HG03439 (cell line): ENCODE results near the gene PSMD13.
"Not testable (repeated sequence)": the region's sequence is repeated elsewhere in the genome, so short reads cannot be mapped to it uniquely, and the experiment has no call there.

Experiments used
- ATAC-seq: cut with Tn5 transposase; IDR thresholded peaks from one replicate; pipeline ENCODE4 v1.9.1; 2021; ENCODE audit warnings: mild to moderate bottlenecking, moderate library complexity; ENCODE audit not compliant: unreplicated experiment

Gene PSMD13

DNA sequence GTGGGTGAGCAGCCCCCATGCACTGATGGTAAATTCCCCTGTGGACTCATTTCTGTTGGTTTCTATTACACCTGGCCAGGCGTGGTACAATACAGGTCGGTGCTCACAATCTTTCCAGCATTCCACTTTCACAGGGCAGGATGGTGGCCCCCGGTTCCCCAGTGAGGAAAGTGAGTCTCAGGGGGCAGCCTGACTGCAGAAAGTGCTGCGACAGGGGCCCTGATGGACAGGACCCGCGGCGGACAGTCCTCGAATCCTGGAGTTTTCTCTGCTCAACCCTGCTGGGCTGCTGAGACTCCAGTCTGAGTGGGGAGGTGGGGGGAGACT is 49.1 kb downstream of the PSMD13 start:
- ATAC-seq: no peak

DNA sequence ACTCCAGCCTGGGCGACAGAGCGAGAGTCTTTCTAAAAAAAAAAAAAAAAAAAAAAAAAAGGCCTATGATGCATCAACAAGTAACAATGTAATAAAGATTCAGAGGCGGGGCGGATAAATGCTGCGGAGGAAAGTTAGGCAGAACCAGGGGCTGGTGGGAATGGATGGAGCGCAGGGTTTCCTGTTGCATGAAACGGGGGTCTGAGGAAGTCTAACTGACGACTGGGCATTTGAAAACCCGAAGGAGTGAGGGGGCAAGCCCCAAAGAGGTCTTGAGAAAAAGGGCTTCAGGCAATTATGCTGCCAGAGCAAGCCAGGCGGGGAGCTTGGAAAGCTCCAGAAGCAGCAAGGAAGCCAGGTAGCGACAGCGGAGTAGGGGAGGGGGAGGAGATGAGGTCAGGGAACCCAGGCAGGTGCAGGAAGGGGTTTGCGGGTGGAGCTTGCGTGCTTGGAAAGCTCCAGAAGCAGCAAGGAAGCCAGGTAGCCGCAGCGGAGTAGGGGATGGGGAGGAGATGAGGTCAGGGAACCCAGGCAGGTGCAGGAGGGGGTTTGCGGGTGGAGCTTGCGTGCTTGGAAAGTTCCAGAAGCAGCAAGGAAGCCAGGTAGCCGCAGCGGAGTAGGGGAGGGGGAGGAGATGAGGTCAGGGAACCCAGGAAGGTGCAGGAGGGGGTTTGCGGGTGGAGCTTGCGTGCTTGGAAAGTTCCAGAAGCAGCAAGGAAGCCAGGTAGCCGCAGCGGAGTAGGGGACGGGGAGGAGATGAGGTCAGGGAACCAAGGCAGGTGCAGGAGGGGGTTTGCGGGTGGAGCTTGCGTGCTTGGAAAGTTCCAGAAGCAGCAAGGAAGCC is 50.4 kb downstream of the PSMD13 start:
- ATAC-seq: not testable (repeated sequence)

DNA sequence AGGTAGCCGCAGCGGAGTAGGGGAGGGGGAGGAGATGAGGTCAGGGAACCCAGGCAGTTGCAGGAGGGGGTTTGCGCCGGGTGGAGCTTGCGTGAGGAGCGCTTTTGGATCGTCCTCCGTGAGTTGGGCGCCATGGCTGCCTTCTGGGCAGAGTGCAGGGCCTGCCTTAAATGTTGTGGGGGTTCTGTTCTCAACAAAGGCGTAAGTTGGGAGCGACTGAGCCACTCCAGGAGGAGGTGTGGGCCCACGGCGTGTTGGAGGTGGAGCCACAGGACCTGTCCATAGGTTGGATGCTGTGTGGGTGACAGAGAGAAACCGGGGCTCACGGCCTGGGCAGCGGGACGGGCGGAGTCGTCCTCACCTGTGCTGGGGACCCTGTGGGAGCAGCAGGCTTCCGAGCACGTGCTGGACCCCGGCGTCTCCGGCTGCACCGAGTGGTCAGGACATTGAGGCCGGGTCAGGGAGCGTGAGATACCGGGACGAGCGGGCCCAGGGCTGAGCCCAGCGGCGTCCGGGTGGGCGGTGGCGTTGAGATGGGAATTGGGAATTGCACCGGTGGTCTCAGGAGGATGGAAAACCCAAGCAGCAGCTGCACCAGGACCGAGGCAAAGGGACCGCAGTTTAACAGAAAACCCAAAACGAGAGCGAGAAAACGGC is 51.2 kb downstream of the PSMD13 start:
- ATAC-seq: no peak

DNA sequence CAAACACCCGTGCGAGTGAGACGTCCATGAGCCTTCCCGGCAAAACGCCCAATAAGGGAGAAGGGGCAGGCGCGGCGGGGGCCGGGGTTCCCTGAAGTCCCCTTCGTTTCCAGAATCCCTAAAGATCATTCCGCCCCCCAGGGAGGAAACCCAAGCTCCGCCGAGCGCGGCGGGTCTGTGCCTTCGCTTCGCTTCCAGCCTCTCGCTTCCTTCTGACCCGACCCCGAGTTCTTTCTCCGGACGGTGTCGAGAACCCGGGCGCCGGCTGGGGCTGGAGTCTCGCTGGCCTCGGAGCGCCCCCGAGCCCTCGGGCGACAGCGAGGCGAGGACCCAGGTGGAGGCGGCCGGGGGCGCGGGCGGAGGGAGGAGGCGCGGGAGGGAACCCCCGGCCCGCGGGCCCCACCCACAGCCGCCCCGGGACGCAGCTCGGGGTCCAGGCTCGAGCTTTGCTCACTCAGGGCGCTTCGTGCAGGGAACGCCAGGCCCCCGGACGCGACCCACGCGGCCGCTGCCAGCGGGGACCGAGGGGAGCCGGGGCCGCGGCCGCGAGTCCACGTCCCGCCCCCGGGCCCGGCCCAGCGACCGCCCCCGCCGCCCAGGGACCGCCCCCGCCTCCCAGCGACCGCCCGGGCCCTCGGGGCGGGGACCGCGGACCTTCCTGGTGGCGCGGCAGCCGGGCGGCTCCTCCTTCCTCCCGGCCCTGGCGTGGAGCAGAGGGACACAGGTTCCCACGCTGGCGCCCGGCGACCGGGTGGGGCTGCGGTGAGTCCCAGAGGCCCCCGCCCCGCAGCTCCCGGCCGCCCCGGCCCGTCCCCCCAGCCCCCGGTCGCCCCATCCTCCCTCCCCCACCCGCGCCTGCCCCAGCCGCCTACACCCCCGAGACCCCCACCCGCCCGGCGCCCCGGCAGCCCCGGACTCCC is 52.0 kb downstream of the PSMD13 start, which contains the start of gene PGGHG:
TSS of gene PGGHG (plus strand) at position 649 of the 920 bp plus-strand sequence. CDS start 691 bp downstream, outside the sequence.
- no peak for ATAC-seq

DNA sequence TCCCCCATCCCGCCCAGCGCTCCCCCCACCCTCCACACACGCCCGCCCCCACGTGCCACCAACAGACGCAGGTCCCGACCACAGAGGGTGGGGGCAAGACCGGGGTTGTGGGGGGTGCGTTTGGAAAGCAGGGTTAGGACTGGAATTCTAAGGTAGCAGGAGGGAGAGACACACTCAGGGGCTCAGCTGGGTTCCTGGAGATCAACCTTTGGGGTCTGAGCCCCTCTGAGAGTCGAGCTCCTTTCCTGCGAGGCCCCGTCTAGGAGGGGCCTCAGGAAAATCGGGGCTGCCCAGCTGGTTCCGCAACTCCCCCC is 52.6 kb downstream of the PSMD13 start:
- ATAC-seq: no peak

DNA sequence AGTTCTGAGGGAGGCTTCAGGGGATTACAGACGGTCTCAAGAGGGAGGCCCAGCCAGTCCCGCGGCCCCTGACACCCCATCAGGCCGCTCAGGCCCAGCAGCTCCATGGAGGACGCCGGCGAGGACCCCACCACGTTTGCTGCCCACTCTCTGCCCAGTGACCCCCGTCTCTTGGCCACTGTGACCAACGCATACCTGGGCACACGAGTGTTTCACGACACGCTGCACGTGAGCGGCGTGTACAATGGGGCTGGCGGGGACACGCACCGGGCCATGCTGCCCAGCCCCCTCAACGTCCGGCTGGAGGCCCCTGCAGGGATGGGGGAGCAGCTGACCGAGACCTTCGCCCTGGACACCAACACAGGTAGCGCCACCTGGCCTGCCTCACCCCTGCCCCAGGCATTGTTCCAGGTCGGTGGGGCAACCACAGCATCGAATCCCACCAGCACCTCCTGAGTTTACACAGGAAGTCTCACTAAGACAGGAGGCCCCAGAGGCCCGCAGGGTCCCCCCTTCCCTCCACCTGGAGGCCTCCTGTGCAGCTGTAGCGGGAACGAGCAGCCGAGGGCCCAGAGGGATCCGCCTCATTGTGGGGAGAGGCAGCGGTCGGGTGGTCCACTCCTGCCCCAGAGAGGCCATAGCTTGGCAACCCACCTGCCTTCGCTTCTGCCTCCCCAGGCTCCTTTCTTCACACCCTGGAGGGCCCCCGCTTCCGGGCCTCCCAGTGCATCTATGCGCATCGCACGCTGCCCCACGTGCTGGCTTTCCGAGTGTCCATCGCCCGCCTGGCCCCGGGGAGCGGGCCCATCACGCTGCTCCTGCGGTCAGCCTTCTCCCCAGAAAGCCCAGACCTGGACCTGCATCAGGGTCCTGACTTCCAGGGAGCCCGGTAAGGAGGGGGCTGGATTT is 53.2 kb downstream of the PSMD13 start:
- no peak for ATAC-seq

DNA sequence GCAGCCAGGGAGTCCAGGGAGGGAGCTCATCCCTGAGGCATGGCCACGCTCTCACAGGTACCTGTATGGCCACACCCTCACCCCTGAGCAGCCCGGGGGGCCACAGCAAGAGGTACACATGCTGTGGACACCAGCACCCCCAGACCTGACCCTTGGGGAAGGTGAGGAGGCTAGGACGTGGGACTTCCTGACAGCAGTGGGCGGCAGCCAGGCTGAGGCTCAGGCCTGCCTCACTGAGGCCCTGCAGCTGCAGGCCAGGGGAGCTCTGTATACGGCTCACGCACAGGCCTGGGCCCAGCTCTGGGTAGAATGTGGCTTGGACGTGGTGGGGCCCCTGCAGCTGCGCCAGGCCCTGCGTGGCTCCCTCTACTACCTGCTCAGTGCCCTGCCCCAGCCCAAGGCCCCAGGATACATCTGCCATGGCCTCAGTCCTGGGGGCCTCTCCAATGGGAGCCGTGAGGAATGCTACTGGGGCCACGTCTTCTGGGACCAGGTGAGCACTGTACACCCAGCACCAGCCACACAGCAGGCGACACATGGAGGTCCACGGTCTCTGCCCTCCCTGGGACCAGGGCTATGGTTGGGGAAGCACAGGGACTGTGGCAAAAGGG is 54.0 kb downstream of the PSMD13 start:
- ATAC-seq: no peak

DNA sequence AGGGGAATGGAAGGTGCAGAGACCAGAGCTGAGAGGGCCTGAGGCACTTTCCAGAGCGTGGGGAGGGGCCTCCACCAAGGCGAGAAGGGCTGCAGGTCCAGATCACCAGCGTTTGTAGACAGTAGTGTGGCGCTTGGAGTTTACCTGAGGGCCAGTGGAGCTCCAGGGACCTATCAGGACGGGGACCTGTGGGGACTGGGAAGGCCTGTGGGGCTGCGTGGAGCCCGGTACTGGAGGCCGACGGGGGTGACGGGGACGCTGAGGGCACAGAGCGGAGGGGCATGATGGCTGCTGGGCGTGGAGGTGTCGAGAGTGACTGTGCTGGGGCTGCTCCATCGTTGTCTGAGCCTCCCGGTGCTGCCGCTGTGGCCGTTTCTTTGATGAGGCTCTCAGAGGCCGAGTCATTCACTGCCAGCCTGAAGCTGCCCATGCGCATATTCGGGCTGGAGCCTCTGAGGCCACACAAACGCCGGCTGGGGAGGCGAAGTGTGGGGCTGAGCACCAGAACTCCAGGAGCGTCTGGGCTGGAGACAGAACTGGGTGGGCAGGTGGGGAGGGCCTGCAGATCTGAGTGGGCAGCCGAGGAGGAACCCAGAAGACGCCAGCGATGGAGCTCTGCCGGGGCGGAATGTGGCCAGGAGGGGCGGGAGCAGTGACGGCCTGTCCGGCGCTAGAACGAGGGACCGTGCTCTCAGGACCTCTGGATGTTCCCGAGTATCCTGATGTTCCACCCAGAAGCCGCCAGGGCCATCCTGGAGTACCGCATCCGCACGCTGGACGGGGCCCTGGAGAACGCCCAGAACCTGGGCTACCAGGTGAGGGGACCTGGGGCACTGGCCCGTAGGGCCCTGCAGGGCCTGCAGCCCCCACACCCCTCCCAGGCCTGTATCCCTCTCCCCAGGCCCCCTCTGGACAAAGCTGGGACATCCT is 54.8 kb downstream of the PSMD13 start:
- no peak for ATAC-seq

DNA sequence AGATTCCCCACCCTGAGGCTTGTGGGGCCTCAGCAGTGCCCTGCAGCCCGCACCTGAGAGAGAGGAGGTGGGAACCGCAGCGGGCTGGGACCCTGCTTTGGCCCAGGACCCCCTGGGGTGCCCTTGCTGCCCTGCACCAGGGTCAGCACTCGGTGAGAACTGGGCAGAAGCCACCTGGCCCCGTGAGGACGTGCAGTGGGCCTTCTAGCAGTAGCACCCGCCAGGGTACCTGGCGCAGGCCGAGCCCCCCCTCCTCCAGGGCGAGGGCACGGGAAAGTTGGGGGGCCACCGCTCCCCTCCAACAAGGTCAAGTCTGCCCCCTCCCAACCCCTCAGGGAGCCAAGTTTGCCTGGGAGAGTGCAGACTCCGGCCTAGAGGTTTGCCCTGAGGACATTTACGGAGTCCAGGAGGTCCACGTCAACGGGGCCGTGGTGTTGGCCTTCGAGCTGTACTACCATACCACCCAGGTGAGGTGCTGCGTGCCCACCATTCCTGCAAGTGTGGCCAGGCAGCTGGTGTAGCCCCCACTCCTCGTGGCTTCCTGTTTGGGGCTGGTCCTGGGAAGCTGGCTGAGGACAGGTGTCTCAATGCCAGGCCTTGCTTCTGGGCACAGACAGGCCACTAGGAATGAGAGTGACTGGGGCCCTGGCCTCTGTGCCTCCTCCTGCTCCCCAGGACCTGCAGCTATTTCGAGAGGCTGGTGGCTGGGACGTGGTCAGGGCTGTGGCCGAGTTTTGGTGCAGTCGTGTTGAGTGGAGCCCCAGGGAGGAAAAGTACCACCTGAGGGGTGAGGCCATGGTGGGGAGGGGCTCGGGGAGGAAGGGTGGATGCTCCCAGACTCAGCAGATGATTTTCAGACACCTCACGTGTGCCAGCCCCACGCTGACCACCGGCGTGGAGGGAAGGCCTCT is 55.7 kb downstream of the PSMD13 start:
- ATAC-seq: no peak

DNA sequence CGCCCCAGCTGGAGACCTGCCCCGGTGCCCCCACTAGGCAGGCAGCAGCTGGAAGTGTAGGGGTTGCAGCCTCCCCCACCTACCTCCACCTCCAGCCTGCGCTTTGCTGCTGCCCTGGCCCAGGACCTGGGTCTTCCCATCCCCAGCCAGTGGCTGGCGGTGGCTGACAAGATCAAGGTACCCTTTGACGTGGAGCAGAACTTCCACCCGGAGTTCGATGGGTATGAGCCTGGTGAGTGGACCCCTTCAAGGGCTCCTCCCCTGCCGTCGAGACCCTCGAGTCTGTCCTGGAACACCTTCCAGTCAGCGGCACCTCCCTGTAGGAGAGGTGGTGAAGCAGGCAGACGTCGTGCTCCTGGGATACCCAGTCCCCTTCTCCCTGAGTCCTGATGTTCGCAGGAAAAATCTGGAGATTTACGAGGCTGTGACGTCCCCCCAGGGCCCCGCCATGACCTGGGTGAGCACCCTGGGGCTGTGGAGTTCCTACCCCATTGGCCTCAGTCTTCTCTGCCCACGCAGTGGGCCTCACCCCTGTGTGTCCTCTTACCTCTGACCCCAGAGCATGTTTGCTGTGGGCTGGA is 56.6 kb downstream of the PSMD13 start:
- no peak for ATAC-seq

DNA sequence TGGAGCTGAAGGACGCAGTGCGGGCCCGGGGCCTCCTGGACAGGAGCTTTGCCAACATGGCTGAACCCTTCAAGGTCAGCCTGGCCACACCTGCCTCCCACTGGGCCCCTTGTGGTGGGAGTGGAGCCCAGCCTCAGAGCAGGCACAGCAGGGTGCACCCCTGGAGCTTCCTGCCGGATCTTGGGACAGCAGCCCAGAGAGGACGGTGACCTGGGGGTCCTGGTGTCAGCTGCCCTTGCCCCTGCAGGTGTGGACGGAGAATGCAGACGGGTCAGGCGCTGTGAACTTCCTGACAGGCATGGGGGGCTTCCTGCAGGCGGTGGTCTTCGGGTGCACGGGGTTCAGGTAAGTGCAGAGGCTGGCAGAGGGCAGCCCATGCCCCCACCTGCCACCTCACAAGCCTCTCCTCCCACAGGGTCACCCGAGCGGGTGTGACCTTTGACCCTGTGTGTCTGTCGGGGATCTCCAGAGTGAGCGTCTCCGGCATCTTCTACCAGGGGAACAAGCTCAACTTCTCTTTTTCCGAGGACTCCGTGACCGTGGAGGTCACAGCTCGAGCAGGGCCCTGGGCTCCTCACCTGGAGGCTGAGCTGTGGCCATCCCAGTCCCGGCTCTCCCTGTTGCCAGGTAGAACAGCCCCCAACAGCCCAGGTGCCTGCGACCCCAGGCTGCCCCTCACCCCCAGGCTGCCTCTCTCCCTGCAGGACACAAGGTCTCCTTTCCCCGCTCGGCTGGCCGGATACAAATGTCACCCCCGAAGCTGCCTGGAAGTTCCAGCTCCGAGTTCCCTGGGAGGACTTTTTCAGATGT is 57.3 kb downstream of the PSMD13 start:
- ATAC-seq: no peak

DNA sequence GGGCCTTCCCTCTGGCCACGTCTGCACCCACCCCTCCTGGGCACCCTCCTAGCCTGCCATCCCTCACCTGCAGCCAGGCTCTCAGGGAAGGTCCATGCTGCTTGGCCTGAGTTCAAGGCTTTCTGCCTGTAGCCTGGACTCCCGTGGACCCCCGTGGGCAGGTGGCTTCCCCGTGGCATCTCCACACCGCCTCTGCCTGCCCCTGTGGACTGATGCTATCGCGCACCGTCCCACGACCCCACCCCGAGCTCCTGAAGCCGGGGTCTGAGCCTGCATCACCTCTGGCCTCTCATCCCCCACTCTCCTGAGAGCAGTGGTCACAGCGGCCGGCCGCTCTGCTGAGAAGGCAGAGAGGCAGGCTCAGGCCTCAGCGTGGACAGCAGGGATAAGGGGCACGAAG is 58.0 kb downstream of the PSMD13 start:
- no peak for ATAC-seq

DNA sequence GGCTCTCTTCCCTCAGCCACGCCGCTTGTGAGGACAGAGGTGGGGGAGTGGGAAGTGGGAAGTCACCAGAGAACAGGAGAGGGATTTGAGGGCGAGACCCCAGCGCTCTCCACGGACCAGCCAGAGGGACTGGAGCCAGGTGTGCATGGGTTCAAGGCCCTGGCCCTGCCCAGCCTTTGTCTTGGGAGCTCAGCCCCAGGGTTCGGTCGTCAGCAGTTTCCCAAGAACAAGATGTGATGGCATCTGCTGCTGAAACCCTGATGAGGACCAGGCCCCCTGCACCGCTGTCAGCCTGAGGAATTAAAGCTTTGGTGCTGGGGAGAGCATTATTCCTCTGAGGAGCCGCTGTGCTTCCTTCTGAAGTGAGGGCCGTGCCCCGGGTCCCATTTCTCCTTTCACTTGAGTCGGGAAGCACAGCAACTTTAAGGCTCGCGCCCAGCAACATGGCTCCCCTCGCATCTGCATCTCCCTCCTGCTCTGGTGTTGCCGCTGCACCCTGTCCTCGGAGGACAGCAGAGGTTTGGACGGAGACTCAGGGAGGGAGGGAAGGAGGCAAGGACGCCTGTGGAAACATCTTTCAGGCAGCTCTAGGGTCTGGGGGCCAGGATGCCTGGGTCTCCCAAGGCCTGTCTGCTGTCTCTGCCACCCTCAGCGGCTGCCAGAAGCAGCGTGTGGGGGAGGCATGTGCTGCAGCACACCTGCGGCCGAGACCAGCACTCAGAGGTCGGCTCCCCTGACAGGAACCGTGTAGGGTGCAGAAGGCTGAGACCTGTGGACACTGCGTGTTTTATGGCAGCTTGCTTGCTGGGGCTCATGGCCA is 58.8 kb downstream of the PSMD13 start:
- ATAC-seq: no peak

DNA sequence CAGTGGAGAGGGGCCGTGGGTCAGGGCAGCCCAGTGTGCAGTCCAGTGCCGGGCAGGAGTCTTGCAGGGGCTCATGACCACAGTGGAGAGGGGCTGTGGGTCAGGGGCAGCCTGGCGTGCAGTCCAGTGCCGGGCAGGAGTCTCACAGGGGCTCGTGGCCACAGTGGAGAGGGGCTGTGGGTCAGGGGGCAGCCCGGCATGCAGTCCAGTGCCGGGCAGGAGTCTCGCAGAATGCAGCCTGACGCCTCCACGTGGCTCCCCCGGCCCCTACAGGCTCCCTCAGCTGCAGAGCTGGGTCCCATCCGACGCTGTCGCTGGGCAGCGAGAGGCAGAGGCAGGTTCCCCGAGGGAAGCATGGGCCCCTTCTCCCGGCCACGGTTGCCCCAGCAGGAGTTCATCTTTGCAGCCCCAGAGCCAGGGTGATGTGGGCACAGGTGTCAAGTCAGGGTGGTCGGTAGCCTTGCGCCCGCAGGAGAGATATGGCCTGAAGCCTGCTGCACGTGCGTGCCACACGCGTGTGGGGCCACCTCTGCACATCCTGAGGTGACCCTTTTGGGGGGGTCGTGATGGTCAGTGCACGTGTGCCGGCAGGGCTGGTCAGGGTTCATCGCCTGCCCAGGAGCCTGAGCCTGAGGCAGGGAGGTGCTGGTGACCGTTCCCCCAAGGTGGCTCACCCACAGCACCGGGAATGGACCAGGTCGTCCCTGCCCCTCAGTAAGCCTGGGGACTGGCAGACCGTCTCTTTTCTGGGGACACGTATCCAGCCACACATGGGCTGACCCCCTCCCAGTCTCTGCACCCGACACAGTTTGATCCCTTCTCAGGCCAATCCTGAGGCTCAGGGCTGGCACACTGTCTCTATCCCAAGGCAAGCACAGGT is 59.6 kb downstream of the PSMD13 start:
- ATAC-seq: no peak

DNA sequence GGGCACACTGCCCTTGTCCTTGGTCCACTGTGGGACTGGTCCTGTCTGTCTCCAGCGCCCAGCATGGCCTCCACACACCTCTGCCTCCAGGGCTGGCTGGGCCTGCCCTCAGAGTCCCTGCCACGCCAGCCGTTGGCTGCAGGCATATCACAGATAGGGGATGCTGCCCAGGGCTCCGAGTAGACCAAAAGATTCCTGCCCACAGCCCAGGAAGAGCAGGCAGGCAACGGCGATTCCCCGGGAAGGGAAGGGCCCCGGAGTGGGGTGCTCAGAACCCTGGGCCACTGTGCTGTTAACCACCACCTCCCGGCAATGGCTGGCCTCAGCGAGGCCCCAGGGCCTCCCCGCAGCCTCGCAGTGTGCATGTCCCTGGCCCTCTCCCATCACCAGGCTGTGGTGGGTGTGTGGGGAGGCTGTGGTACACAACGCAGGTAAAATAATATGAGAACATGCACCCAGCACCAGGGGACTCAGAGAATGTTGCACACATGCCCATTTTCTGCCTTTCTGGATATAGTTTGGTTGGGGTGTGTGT is 60.3 kb downstream of the PSMD13 start:
- no peak for ATAC-seq
